Ishikawa (cell line): ENCODE measurements around the gene NUDT14.
A peak's percentile ranks its signal among the peaks of the same experiment; 100 is the strongest.

Experiments
- CEBPB ChIP-seq: IDR thresholded peaks from 2 replicates; pipeline ENCODE4 v1.6.1; 2012
- CREB1 ChIP-seq: IDR thresholded peaks from 2 replicates; pipeline ENCODE4 v1.6.1; 2012; ENCODE audit warnings: low read depth
- EGR1 ChIP-seq: IDR thresholded peaks from 2 replicates; pipeline ENCODE4 v1.6.1; 2012
- EP300 ChIP-seq: IDR thresholded peaks from 2 replicates; pipeline ENCODE4 v1.6.1; 2012; ENCODE audit warnings: borderline replicate concordance
- FOXM1 ChIP-seq: IDR thresholded peaks from 2 replicates; pipeline ENCODE4 v1.6.1; 2012; ENCODE audit warnings: low read depth, borderline replicate concordance
- MAX ChIP-seq: IDR thresholded peaks from 2 replicates; pipeline ENCODE4 v1.6.1; 2012
- NFIC ChIP-seq: IDR thresholded peaks from 2 replicates; pipeline ENCODE4 v1.6.1; 2012
- RAD21 ChIP-seq: IDR thresholded peaks from 2 replicates; pipeline ENCODE4 v1.6.1; 2012; ENCODE audit warnings: low read depth
- REST ChIP-seq: IDR thresholded peaks from 2 replicates; pipeline ENCODE4 v1.6.1; 2012; ENCODE audit warnings: low read depth, mild to moderate bottlenecking
- TAF1 ChIP-seq: IDR thresholded peaks from 2 replicates; pipeline ENCODE4 v1.6.1; 2012; ENCODE audit warnings: low read depth, mild to moderate bottlenecking
- TCF12 ChIP-seq: IDR thresholded peaks from 2 replicates; pipeline ENCODE4 v1.6.1; 2012; ENCODE audit warnings: low read depth
- TEAD4 ChIP-seq: IDR thresholded peaks from 2 replicates; pipeline ENCODE4 v1.6.1; 2012
- USF1 ChIP-seq: IDR thresholded peaks from 2 replicates; pipeline ENCODE4 v1.6.1; 2012
- YY1 ChIP-seq: IDR thresholded peaks from 2 replicates; pipeline ENCODE4 v1.6.1; 2012; ENCODE audit warnings: low read depth
- ZBTB7A ChIP-seq: IDR thresholded peaks from 2 replicates; pipeline ENCODE4 v1.6.1; 2012; ENCODE audit warnings: low read depth

The NUDT14 gene

GRCh38 chr14:105187935-105188524, 6.9 kb upstream of the NUDT14 start:
- TF ChIP-seq YY1 (no peak), TAF1 (no peak), USF1 (0 out of 2 replicates have a peak, but pooled peaks have one; percentile 13), FOXM1 (no peak), RAD21 (peak; percentile 61), MAX (no peak), REST (no peak), CREB1 (no peak), EGR1 (no peak), NFIC (no peak)

- no peak for TF ChIP-seq NFIC
- TF ChIP-seq TCF12, result no peak
- TF ChIP-seq TEAD4, result no peak
- no peak for TF ChIP-seq CEBPB
- TF ChIP-seq RAD21, result no peak
- TF ChIP-seq EP300, result no peak
- no peak for TF ChIP-seq ZBTB7A
- TF ChIP-seq FOXM1, result no peak
- no peak for TF ChIP-seq YY1
- TF ChIP-seq TAF1, result no peak
- no peak for TF ChIP-seq CREB1
- TF ChIP-seq USF1, result no peak
- no peak for TF ChIP-seq REST
- no peak for TF ChIP-seq MAX
- no peak for TF ChIP-seq EGR1
These were observed 6.0 kb upstream of the NUDT14 start for GRCh38 chr14:105187116-105187515.

GRCh38 chr14:105185973-105186372, 4.9 kb upstream of the NUDT14 start:
- TF ChIP-seq CEBPB, result no peak
- TF ChIP-seq TCF12, result no peak
- no peak for TF ChIP-seq FOXM1
- TF ChIP-seq TEAD4, result no peak
- no peak for TF ChIP-seq USF1
- no peak for TF ChIP-seq MAX
- no peak for TF ChIP-seq EP300
- TF ChIP-seq NFIC, result no peak
- TF ChIP-seq CREB1, result no peak
- TF ChIP-seq EGR1, result no peak
- TF ChIP-seq ZBTB7A, result no peak
- TF ChIP-seq YY1, result no peak
- no peak for TF ChIP-seq RAD21
- TF ChIP-seq TAF1, result no peak
- no peak for TF ChIP-seq REST

GRCh38 chr14:105185001-105185400, 3.9 kb upstream of the NUDT14 start:
- TF ChIP-seq CEBPB (no peak), EGR1 (no peak), MAX (no peak), TEAD4 (no peak), RAD21 (no peak), NFIC (no peak), TAF1 (no peak), ZBTB7A (no peak; the same call in 1 of the 2 replicates), USF1 (no peak), CREB1 (no peak), REST (no peak), EP300 (no peak), TCF12 (no peak)
